GM21360 (cell line): ENCODE results near the gene PTGES2.
"Not testable (repeated sequence)": the region's sequence is repeated elsewhere in the genome, so short reads cannot be mapped to it uniquely, and the experiment has no call there.

ENCODE experiments used
- ATAC-seq: cut with Tn5 transposase; IDR thresholded peaks from one replicate; pipeline ENCODE4 v1.9.1; 2021; ENCODE audit warnings: mild to moderate bottlenecking, moderate library complexity; ENCODE audit not compliant: unreplicated experiment

Gene PTGES2

GRCh38 chr9:128120741-128121465, 6.6 kb downstream of the PTGES2 start:
- ATAC-seq: no peak

DNA sequence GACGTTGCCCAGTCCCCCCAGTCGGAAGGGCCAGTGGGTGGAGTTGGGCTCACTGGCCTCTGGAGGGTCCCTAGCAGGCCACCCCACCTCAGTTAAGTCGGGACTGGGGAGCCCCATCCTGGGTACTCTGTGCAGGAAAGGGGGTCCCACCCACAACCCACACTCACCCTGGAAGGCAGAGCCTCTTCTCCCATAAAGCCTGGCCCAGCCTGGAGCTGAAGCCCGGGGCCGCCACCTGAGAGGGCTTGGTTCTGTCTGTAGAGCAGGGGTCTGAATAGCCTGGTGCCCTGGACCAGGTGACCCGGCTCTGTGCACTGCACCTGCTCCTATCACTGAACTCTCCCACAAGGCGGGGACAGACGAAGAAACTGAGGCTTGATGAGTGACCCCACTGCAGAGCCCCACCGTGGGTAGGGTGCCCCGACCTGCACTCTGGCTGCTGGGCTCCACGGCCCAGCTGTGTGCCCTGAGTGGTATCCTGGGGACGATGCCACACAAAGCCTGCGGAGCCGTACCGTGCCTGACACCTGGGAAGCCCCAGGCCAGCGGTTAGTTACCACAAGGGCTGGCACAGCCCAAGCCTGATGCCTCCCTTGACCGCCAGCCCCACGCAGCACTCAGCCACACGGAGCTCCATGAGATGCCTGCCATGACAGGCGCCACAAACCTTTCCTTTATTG, 7.3 kb downstream of the PTGES2 start:
- ATAC-seq: no peak

DNA sequence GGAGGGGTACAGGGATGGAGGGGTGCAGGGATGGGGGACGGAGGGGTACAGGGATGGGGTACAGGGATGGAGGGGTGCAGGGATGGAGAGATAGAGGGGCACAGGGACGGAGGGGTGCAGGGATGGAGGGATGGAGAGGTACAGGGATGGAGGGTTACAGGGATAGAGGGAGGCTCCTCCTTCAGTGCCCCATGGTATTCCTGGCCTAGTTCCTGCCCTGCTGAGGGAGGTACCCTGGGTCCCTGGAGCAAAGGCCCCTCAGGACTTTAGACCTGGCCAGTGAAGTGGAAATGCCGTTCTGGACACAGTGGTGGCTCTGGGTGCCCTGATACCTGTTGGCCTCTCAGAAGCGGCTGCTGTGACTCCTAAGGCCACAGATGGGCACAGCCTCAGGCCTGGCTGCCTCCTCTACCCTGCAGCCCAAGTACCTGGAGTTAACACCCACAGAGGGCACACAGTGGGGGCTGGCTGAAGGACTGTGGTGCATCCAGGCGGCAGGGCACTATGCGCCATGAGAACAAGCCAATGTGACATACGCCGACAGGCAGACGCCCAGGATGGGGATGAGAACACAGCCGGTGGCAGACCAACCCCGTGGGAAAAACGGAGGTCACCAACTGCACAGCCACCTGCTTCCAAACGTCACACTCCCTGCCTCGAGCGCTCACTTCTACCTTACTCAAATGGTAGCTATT, 8.4 kb downstream of the PTGES2 start:
- ATAC-seq: no peak

- no peak for ATAC-seq
Measured at GRCh38 chr9:128118472-128118857, 9.1 kb downstream of the PTGES2 start.

- ATAC-seq: no peak
Measured at GRCh38 chr9:128117613-128118471, 9.7 kb downstream of the PTGES2 start.

- no peak for ATAC-seq
Measured at GRCh38 chr9:128116104-128117083, 11.1 kb downstream of the PTGES2 start.

GRCh38 chr9:128115187-128116103, 12.1 kb downstream of the PTGES2 start:
- ATAC-seq: no peak

- no peak for ATAC-seq
Measured at GRCh38 chr9:128114326-128115186, 13.0 kb downstream of the PTGES2 start.

DNA sequence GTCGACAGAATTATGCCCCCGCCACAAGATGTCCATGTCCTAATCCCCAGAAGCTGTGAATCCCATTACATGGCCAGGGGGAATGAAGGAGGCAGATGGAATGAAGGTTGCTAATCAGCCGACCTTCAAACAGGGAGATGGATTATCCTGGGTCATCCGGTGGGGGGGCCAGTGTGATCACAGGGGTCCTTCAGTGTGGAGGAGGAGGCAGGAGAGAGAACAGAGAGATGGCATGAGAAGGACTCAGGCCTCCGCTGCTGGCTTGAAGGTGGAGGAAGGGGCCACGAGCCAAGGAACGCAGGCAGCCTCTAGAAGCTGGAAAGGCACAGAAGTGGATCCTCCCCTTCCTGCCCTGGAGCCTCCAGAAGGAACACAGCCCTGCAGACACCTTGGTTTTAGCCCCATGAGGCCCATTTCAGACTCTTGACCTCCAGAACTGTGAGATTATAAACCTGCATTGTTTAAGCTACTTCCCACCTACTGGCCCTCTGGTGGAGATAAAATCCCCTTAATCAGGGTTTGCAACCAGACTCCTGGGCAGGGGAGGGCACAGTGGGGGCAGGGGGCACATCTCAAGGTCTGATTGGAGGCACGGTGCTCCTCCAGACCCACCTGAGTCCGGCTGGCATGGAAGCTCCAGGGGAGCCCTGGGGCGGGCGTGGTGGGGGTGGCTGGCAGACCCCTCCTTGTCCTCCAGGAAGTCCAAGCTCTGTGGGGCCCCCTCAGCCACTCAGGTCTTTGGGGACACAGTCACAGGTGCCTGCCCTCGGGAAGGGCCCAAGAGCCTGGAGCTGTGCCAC, 13.8 kb downstream of the PTGES2 start:
- ATAC-seq: no peak

DNA sequence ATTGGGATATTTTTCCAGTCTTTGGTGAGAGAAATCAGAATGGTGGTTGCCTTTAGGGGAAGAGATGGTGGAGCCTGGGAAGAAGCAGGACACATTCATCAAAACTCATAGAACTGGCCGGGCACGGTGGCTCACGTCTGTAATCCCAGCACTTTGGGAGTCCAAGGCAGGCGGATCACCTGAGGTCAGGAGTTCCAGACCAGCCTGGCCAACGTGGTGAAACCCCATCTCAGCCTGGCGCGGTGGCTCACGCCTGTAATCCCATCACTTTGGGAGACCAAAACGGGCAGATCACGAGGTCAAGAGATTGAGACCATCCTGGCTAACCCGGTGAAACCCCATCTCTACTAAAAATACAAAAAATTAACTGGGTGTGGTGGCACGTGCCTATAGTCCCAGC, 15.8 kb downstream of the PTGES2 start:
- not testable (repeated sequence) for ATAC-seq

GRCh38 chr9:128109050-128109709, 18.3 kb downstream of the PTGES2 start:
- ATAC-seq: no peak

- no peak for ATAC-seq
Measured at GRCh38 chr9:128108269-128109049, 19.1 kb downstream of the PTGES2 start.

DNA sequence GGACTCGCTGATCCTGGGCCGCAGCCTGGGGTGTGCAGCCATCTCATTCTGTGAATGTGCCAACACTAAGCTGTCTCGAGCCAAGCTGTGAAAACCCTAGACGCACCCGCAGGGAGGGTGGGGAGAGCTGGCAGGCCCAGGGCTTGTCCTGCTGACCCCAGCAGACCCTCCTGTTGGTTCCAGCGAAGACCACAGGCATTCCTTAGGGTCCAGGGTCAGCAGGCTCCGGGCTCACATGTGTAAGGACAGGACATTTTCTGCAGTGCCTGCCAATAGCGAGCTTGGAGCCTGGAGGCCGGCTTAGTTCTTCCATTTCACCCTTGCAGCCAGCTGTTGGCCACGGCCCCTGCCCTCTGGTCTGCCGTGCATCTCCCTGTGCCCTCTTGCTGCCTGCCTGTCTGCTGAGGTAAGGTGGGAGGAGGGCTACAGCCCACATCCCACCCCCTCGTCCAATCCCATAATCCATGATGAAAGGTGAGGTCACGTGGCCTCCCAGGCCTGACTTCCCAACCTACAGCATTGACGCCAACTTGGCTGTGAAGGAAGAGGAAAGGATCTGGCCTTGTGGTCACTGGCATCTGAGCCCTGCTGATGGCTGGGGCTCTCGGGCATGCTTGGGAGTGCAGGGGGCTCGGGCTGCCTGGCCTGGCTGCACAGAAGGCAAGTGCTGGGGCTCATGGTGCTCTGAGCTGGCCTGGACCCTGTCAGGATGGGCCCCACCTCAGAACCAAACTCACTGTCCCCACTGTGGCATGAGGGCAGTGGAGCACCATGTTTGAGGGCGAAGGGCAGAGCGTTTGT, 19.9 kb downstream of the PTGES2 start:
- no peak for ATAC-seq

GRCh38 chr9:128106940-128107467, 20.5 kb downstream of the PTGES2 start:
- no peak for ATAC-seq
